Activated CD4-positive, alpha-beta T cell treated with anti-CD3 and anti-CD28 coated beads, Interleukin-2, amount 10 ng/mL, durations not matched to agents 7 days and 5 days (primary cell): ENCODE results near the gene TRPV4. TPM values are rescaled to one million over a fixed set of nuclear protein-coding genes. Genes with fewer than 3 reads are reported as not detected.

ENCODE experiments used
- CTCF ChIA-PET: fragments of 350-600 bp; sonication (Branson Sonifier 250); formaldehyde crosslinking; loops from one replicate; lab custom pipeline; 2021; ENCODE audit warnings: antibody characterized with exemption; lab: Charles Lee
- POLR2A ChIA-PET: fragments of 350-600 bp; sonication (Branson Sonifier 250); formaldehyde crosslinking; loops from one replicate; lab custom pipeline; 2021; ENCODE audit warnings: antibody characterized with exemption; lab: Charles Lee
- DNase-seq: peaks from one replicate; pipeline ENCODE4 v3.0.0-alpha.2; 2020
- H3K27ac Mint-ChIP-seq: one replicate; pipeline ENCODE4 v1.8.0; 2021; ENCODE audit warnings: mild to moderate bottlenecking, moderate library complexity, mixed read lengths
- H3K27me3 Mint-ChIP-seq: one replicate; pipeline ENCODE4 v1.8.0; 2021; ENCODE audit warnings: mixed read lengths
- H3K36me3 Mint-ChIP-seq: one replicate; pipeline ENCODE4 v1.8.0; 2021; ENCODE audit warnings: low read depth, mixed read lengths
- H3K4me1 Mint-ChIP-seq: one replicate; pipeline ENCODE4 v1.8.0; 2021; ENCODE audit warnings: mixed read lengths
- H3K4me3 Mint-ChIP-seq: one replicate; pipeline ENCODE4 v1.8.0; 2021; ENCODE audit warnings: mild to moderate bottlenecking, moderate library complexity, mixed read lengths
- H3K9me3 Mint-ChIP-seq: one replicate; pipeline ENCODE4 v1.8.0; 2021; ENCODE audit warnings: mixed read lengths
- total RNA-seq, 2 experiments: library from RNA; stranded (reverse); gene quantifications; one replicate each; pipeline ENCODE4 v1.2.3, GENCODE V29; 2021

TRPV4 gene
- total RNA-seq, 2 experiments from 2014 or later, result 0.17 TPM; not detected in 1

DNA sequence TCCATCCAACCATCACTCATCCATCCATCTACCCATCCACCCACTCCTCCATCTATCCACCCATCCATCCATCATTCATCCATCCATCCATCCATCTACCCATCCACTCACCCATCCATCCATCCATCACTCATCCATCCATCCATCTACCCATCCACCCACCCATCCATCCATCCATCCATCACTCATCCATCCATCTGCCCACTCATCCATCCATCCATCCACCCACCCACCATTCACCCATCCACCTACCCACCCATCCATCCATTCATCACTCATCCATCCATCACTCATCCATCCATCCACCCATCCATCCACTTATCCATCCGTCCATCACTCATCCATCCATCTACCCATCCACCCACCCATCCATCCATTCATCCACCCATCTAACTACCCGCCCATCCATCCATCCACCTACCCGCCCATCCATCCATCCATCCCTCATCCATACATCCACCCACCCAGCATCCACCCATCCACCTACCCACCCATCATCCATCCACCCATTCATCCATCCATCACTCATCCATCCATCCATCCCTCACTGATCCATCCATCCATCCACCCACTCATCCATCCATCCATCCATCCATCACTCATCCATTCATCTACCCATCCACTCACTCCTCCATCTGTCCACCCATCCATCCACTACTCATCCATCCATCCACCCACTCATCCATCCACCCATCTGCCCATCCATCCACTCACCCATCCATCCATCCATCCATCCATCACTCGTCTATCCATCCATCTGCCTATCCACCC, 24.1 kb downstream of the TRPV4 start:
- DNase-seq, result no peak
- POLR2A ChIA-PET, result no interaction called here
- no peak overlapping the region for H3K4me3 Mint-ChIP-seq
- CTCF ChIA-PET, result no interaction called here
- H3K9me3 Mint-ChIP-seq, result no peaks in the 10 kb centered on the region
- no peak overlapping the region for H3K27ac Mint-ChIP-seq
- H3K27me3 Mint-ChIP-seq, result no peaks in the 10 kb centered on the region
- H3K4me1 Mint-ChIP-seq, result no peaks in the 10 kb centered on the region
- H3K36me3 Mint-ChIP-seq, result no peaks in the 10 kb centered on the region

DNA sequence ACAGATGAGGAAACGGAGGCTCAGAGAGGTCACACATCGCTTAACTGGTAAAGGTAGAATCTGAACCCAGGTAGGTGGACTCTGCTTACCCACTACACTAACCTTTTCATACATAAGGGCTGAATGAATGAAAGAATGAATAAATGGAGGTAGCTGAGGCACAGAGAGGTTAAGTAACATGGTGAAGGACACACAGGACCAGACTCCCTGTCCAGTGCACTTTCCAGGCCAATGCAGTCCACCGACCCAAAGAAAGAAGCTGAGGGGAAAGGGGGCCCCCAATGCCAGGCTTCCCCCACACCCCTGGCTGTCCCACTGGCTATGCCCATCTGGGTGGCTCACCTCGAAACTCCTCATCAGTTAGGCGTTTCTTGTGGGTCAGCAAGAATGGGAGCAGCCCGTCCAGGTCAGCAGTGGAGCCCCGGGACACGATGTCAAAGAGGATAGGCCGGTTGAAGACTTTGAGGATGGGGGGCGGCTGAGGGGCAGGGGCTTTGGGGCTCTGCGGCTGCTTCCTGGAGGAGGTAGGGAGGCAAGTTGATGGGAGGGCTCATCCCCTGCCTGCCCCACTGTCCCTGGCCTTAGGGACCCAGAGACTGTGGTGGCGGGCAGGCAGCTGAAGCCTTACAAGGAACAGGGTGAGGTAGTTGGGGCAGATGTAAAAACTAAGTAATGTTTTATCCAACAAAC, 25.1 kb downstream of the TRPV4 start:
- ChIA-PET POLR2A (no interaction called here), CTCF (interaction anchor here (0.5 to 0.9 kb wide), 3 partner anchors 37 to 103 kb away, joined by 3 to 4 read pairs (median 4); no protein-coding TSS in a partner anchor)
- Mint-ChIP-seq H3K27me3 (no peaks in the 10 kb centered on the region), H3K4me3 (no peak overlapping the region), H3K27ac (no peak overlapping the region), H3K4me1 (no peaks in the 10 kb centered on the region), H3K9me3 (no peaks in the 10 kb centered on the region), H3K36me3 (no peaks in the 10 kb centered on the region)
- DNase-seq, result no peak

DNA sequence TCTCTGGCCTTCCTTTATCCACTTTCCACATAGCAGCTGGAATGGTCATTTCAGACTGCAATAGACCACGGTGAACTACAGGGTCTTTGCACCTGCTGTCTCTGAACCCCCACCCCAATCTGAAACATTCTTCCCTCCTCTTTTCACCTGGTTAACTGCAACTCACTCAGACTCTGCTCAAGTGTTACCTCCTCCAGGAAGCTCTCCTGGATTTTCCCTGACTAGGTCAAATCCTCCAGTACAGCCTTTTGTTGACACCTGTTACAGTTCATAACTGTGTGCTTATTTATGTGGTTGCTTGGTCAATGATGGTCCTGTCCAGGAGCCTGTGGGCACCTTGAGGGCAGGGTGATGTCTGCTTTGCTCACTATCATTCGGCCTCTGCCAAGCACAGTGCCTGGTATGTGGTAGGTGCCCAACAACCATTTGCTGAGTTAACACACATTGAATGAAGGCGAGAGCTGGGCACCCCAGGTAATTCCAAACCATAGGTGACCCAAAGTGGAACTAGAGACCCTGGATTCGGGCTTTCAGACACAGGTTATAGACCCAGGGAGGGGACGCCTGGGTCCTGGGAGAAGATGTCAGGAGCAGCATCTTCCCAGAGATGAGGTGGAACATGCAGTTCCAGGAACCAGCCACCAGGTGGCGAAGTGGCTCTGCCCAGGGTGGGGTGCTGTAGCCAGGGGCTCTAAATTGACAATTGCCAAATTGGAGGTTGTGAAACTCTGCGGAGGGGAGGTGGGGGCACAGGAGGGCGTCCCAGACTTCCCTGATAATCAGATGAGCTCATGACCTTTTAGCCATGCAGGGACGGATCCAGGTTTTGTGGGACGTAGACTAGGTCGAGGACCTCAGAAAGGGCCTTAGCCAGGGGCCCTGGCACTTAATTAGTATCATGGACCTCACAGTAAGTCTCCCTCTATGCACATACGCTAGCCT, 28.1 kb downstream of the TRPV4 start:
- H3K4me1 Mint-ChIP-seq, result no peaks in the 10 kb centered on the region
- H3K36me3 Mint-ChIP-seq, result no peaks in the 10 kb centered on the region
- CTCF ChIA-PET, result interaction anchor here (0.6 to 2.1 kb wide), 13 partner anchors 10 to 284 kb away, joined by 3 to 10 read pairs (median 3); no protein-coding TSS in a partner anchor
- H3K27ac Mint-ChIP-seq, result no peak overlapping the region
- peak; percentile 69 for DNase-seq
- no peaks in the 10 kb centered on the region for H3K27me3 Mint-ChIP-seq
- H3K9me3 Mint-ChIP-seq, result no peaks in the 10 kb centered on the region
- POLR2A ChIA-PET, result no interaction called here
- H3K4me3 Mint-ChIP-seq, result no peak overlapping the region

DNA sequence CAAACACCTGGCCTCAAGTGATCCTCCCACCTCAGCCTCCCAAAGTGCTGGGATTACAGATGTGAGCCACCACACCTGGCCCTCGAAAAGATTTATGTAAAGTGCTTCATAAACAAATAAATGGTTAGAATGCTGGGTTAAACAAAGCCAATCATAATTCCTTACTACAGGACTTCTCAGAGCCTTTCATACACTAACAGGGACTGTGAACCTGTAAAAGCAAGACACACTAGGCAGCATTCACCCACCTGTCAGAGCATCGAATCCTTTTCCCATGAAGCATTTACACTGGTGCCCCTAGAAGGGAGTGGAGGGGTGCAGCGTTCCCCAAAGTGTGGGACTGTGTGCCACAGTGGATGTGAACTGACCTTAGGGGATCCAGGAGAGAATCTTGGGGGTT, 29.5 kb downstream of the TRPV4 start:
- no peak overlapping the region for H3K27ac Mint-ChIP-seq
- no peak overlapping the region for H3K4me3 Mint-ChIP-seq
- no peaks in the 10 kb centered on the region for H3K4me1 Mint-ChIP-seq
- DNase-seq, result no peak
- no peaks in the 10 kb centered on the region for H3K27me3 Mint-ChIP-seq
- no peaks in the 10 kb centered on the region for H3K36me3 Mint-ChIP-seq
- CTCF ChIA-PET, result interaction anchor here (0.9 to 1.7 kb wide), 4 partner anchors 9 to 82 kb away, joined by 3 read pairs; no protein-coding TSS in a partner anchor
- POLR2A ChIA-PET, result no interaction called here
- no peaks in the 10 kb centered on the region for H3K9me3 Mint-ChIP-seq

DNA sequence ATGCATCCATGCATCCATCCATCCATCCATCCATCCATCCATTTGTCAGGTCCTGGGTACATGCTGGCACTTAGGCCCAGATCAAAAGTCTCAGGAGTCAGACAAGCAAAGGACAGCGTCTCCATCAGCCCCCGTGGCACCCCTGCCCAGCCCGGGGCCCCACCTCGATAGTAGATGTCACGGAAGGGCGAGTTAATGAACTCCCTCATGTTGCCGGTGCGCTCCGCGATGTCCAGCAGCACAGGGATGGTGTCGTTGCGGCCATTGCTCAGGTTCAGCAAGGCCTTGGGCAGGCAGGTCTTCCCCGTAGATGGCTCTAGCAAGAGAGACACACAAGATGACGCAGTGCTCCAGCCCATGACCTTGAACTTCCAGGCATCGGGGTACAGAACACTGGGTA, 30.4 kb downstream of the TRPV4 start:
- Mint-ChIP-seq H3K36me3 (no peaks in the 10 kb centered on the region), H3K4me3 (no peak overlapping the region), H3K4me1 (no peaks in the 10 kb centered on the region), H3K9me3 (no peaks in the 10 kb centered on the region), H3K27ac (no peak overlapping the region), H3K27me3 (no peaks in the 10 kb centered on the region)
- no peak for DNase-seq
- CTCF ChIA-PET, result interaction anchor here (0.7 to 1.0 kb wide), 2 partner anchors 8 to 33 kb away, joined by 3 read pairs; no protein-coding TSS in a partner anchor
- POLR2A ChIA-PET, result no interaction called here

DNA sequence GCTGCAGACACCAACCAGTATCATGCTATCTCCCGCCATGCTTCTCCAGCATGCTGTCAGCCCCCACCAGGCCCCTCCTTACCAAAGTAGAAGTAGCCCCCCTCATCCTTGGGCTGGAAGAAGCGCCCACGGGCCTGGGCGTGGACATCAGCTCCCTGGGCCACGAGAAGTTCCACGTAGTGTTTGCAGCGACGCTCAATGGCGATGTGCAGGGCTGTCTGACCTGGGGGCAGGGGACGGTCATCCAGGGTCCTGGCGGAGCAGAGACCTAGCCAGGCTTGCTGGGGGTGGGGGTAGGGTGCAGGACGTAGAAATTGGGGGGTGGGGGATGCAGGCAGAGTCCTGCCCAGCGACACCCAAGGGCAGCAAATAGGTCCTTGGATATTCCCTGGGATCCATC, 32.7 kb downstream of the TRPV4 start:
- Mint-ChIP-seq H3K27ac (no peak overlapping the region), H3K4me3 (no peak overlapping the region), H3K36me3 (no peaks in the 10 kb centered on the region), H3K4me1 (no peaks in the 10 kb centered on the region), H3K27me3 (no peaks in the 10 kb centered on the region), H3K9me3 (no peaks in the 10 kb centered on the region)
- ChIA-PET CTCF (interaction anchor here (0.5 kb wide), 1 partner anchor 643 kb away, joined by 4 read pairs; no protein-coding TSS in a partner anchor), POLR2A (no interaction called here)
- no peak for DNase-seq

DNA sequence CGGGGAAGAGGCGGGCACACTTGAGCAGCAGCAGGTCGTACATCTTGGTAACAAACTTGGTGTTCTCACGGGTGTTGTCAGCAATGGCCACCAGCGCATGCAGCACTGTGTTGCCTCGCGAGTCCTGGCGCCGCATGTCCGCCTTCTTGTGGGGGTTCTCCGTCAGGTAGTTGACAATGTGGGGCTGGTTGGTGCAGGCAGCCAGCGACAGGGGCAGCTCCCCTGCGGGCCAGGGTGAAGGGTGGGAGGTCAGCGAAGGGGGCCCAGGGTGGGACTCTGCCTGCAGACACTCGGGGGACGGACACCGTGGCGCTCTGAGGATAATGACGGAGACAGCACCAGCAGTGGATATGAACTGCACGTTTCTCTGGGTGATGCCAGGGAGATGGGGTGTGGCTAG, 34.5 kb downstream of the TRPV4 start:
- Mint-ChIP-seq H3K9me3 (no peaks in the 10 kb centered on the region), H3K27ac (no peak overlapping the region), H3K4me3 (no peak overlapping the region), H3K4me1 (no peaks in the 10 kb centered on the region), H3K36me3 (no peaks in the 10 kb centered on the region), H3K27me3 (no peaks in the 10 kb centered on the region)
- ChIA-PET CTCF (interaction anchor here (0.6 kb wide), 1 partner anchor 430 kb away, joined by 4 read pairs; no protein-coding TSS in a partner anchor), POLR2A (no interaction called here)
- no peak for DNase-seq

DNA sequence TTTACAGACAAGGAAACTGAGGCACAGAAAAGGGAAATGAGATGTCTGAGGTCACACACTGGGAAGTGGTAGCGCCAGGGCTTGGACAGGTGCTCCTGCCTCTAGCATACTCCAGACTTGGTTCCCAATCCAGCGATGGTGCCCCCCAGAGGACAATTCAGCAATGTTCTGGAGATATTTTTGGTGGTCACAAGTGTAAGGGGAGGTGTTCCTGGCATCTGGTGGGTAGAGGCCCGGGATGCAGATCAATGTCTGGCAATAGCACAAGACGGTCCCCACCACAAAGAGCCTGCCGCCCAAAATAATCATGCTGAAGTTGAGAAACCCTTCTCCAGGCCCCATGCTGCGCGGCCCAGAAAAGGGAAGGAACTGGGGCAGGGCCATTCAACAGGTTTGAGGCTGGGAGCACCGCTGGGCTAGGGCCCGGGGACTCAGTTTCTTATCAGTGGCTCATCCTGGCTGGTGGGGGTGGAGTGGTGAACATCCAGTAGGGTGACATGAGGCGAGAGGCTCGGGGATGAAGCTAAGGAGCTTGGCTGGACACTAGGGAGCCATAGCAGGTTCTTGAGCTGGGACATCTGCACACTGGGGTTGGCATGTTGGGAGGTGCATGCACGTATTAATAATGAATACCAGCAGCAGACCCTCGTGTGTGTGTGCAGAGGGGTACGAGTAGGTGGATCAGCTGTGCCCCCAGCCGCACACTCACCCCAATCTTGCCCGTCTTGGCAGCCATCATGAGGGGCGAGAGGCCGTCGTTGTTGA, 35.1 kb downstream of the TRPV4 start:
- Mint-ChIP-seq H3K4me3 (no peak overlapping the region), H3K9me3 (no peaks in the 10 kb centered on the region), H3K27me3 (peaks cover under 1% of the 10 kb centered on the region), H3K4me1 (no peaks in the 10 kb centered on the region), H3K36me3 (no peaks in the 10 kb centered on the region), H3K27ac (no peak overlapping the region)
- DNase-seq, result no peak
- CTCF ChIA-PET, result interaction anchor here (0.6 kb wide), 1 partner anchor 430 kb away, joined by 4 read pairs; no protein-coding TSS in a partner anchor
- POLR2A ChIA-PET, result no interaction called here

DNA sequence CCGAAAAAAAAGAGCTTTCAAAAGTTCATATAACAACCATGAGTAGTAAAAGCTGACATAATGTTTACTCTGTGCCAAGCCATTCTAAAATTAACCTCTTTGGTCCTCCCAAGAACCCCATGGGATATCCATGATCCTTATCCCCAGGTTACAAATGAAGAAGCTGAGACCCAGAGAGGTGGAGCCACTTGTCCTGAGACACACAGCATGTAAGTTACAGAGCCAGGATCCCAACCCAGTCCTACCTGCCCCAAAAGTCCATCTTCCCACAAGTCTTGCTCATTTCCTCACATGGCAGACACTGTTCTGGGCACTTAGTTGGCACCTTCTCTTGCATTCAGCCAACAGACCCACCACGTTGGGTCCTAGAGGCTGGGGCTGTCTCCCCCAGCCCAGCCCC, 37.1 kb downstream of the TRPV4 start:
- Mint-ChIP-seq H3K27me3 (peaks cover 3% of the 10 kb centered on the region), H3K4me3 (no peak overlapping the region), H3K36me3 (no peaks in the 10 kb centered on the region), H3K27ac (no peak overlapping the region), H3K4me1 (no peaks in the 10 kb centered on the region), H3K9me3 (no peaks in the 10 kb centered on the region)
- CTCF ChIA-PET, result no interaction called here
- POLR2A ChIA-PET, result no interaction called here
- no peak for DNase-seq

DNA sequence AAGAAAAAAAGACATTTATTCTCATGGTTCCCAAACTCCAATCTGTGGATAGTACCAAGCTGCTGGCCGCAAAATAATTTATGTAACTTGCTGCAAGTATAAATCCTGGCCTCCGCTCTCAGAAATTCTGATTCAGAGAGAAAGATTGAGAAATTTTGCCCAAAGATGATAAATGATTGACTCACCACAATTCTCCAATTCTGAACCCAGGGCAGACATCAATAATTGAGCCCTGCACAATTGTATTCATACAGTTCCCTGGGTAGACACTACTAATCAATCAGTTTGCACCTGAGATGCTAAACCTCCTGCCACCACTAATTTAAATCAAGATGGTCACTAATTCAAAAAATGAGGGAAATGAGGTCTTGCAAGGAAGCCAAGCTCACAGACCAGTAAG, 38.2 kb downstream of the TRPV4 start:
- DNase-seq, result no peak
- Mint-ChIP-seq H3K4me1 (no peaks in the 10 kb centered on the region), H3K27ac (no peak overlapping the region), H3K36me3 (no peaks in the 10 kb centered on the region), H3K4me3 (no peak overlapping the region), H3K9me3 (no peaks in the 10 kb centered on the region), H3K27me3 (peaks cover 3% of the 10 kb centered on the region)
- CTCF ChIA-PET, result interaction anchor here (1.0 kb wide), 1 partner anchor 8 kb away, joined by 3 read pairs; no protein-coding TSS in a partner anchor
- POLR2A ChIA-PET, result no interaction called here

DNA sequence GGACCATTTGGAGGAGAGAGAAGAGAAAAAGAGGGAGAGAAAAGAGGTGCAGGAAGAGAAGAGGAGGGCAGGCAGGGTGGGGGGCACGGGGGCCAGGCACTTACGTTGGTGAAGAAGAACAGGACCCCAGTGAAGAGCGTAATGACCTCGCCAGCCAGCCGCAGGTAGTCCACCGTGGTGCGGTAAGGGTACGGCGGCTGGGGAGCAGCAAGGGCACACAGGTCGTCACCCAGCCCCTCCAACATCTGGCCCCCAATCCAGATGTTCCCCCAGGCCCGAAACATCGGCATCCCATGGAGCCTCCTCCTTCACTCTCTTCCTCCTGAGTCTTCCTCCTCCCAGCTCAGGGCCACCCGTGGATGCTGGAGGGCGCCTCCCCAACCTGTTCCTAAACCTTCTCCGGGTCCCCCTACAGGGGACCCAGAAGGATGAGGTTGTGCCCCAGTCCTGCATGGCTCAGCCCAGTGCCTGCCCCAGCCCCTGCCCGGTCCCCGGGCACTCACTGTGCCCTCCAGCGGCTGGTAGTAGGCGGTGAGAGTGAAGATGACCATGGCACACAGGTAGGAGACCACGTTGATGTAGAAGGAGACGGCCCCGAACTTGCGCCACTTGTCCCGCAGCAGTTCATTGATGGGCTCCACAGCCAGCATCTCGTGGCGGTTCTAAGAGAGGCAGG, 39.2 kb downstream of the TRPV4 start:
- H3K36me3 Mint-ChIP-seq, result no peaks in the 10 kb centered on the region
- ChIA-PET POLR2A (no interaction called here), CTCF (no interaction called here)
- no peaks in the 10 kb centered on the region for H3K9me3 Mint-ChIP-seq
- H3K4me3 Mint-ChIP-seq, result no peak overlapping the region
- no peak for DNase-seq
- peaks cover 3% of the 10 kb centered on the region for H3K27me3 Mint-ChIP-seq
- no peaks in the 10 kb centered on the region for H3K4me1 Mint-ChIP-seq
- H3K27ac Mint-ChIP-seq, result no peak overlapping the region
